GM21825 (cell line): Measurements from ENCODE around the gene CALU.

Experiments
- ATAC-seq: cut with Tn5 transposase; IDR thresholded peaks from one replicate; pipeline ENCODE4 v1.9.1; 2021; ENCODE audit warnings: mild to moderate bottlenecking, moderate library complexity; ENCODE audit not compliant: unreplicated experiment

The CALU gene

DNA sequence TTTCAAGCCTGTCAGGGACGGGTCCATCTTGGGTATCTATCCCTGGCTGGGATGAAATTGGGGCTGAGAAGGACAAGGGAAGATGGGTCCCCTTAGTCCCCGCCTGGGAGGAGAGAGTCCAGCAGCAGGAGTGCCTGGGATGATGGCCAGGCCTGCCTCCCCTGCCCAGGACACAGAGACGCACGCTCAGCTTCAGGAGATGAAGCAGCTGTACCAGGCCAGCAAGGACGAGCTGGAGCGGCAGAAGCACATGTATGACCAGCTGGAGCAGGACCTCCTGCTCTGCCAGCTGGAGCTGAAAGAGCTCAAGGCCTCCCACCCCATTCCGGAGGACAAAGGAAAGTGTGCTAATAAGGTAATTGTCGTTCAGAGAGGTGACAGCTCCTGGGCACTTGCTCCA, 68.0 kb downstream of the CALU start:
- no peak for ATAC-seq

GRCh38 chr7:128809363-128809762, 70.2 kb downstream of the CALU start:
- ATAC-seq, result no peak

- ATAC-seq, result no peak
Measured at GRCh38 chr7:128810473-128810872, 71.3 kb downstream of the CALU start.

GRCh38 chr7:128810997-128811396, 71.8 kb downstream of the CALU start:
- ATAC-seq, result no peak

- ATAC-seq, result no peak
Measured at GRCh38 chr7:128811631-128812430, 72.7 kb downstream of the CALU start.

DNA sequence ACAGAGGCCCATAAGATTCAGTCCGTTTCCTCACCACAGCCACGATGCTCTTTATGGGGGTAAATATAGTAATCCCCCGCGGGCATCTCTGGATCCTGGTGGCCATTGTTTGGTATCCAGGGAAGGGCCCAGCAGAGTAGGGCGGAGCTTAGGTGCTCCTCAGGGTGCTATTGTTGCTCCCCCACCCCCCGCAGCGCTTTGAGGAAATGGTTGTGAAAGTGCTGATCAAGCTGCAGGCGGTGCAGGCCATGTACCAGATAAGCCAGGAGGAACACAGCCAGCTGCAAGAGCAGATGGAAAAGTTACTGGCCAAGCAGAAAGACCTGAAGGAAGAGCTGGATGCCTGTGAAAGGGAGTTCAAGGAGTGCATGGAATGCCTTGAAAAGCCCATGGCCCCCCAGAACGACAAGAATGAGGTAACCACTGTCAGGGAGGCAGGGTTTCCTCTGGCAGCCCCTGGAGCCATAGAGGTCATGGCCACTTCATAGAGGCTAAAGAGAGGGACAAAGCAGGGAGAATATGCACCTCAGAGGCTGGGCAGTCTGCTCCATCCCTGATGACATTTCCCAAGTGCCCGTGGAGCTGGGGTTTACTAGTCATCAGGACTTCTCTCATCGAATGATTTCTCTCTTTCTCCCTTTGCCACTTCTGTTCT, 73.5 kb downstream of the CALU start:
- no peak for ATAC-seq

- no peak for ATAC-seq
Measured at GRCh38 chr7:128814499-128814898, 75.3 kb downstream of the CALU start.

- no peak for ATAC-seq
Measured at GRCh38 chr7:128815289-128815942, 76.3 kb downstream of the CALU start.

DNA sequence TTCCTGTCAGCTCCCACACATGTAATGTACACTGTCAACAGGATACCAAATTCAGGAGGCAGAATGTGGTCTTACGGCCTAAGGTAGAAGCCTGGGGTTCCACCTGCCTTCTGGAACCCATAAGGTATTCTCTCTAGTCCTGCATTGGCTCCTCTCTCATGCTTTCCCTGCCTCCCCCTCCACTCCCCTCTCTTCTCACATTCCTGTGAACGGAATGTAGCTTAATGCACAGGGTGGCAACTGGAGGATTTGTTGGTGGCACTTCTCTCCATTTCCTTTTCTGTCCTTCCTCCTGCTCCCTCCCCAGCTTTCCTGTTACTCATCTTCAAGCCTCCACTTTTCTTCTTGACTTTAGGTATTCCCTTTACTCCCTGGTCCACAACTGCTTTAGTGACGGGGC, 79.5 kb downstream of the CALU start:
- ATAC-seq, result no peak
